ENCODE results near the gene KCNJ6. TPM values are rescaled to one million over a fixed set of nuclear protein-coding genes. Genes with fewer than 3 reads are reported as not detected.

Gene KCNJ6
- total and polyA plus RNA-seq, 2 experiments from 2014 or later: 0.07 to 0.46 TPM

- Histone ChIP-seq H3K9me3 (ENCODE audit: low read depth) (no peaks in the 10 kb centered on the region), H3K4me3 (no peak overlapping the region), H3K4me2 (no peak overlapping the region), H3K27ac (no peak overlapping the region), H4K20me1 (ENCODE audit: insufficient read depth, poor library complexity, severe bottlenecking) (no peaks in the 10 kb centered on the region), H3K36me3 (replicated peaks; ENCODE audit: insufficient read depth, low read depth) (no peaks in the 10 kb centered on the region), H2AFZ (no peak overlapping the region), H3K27me3 (peaks cover 17% of the 10 kb centered on the region), H3K4me1 (ENCODE audit: insufficient read depth) (no peaks in the 10 kb centered on the region), H3K9me2 (replicated peaks; ENCODE audit: insufficient read depth) (no peaks in the 10 kb centered on the region), H3K79me2 (no peaks in the 10 kb centered on the region)
- 81% methylated on average over 4 of the region's 4 CpGs for WGBS (ENCODE audit: low lambda C conversion rate, missing lambda C conversion rate)
- no peak for DNase-seq (ENCODE audit: low spot score)
- TF ChIP-seq, protein P1, sequence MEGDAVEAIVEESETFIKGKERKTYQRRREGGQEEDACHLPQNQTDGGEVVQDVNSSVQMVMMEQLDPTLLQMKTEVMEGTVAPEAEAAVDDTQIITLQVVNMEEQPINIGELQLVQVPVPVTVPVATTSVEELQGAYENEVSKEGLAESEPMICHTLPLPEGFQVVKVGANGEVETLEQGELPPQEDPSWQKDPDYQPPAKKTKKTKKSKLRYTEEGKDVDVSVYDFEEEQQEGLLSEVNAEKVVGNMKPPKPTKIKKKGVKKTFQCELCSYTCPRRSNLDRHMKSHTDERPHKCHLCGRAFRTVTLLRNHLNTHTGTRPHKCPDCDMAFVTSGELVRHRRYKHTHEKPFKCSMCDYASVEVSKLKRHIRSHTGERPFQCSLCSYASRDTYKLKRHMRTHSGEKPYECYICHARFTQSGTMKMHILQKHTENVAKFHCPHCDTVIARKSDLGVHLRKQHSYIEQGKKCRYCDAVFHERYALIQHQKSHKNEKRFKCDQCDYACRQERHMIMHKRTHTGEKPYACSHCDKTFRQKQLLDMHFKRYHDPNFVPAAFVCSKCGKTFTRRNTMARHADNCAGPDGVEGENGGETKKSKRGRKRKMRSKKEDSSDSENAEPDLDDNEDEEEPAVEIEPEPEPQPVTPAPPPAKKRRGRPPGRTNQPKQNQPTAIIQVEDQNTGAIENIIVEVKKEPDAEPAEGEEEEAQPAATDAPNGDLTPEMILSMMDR (IDR thresholded peaks at IDR 0.05; ENCODE audit: poor library complexity): no peak
- no peak for TF ChIP-seq EZH2phosphoT487 (IDR thresholded peaks at IDR 0.05; ENCODE audit: low read depth, severe bottlenecking, unreplicated experiment)
- TF ChIP-seq EZH2 (IDR thresholded peaks at IDR 0.05; ENCODE audit: borderline replicate concordance): no peak
These were observed 9.2 kb downstream of the KCNJ6 start for GRCh38 chr21:37907076-37907475.

DNA sequence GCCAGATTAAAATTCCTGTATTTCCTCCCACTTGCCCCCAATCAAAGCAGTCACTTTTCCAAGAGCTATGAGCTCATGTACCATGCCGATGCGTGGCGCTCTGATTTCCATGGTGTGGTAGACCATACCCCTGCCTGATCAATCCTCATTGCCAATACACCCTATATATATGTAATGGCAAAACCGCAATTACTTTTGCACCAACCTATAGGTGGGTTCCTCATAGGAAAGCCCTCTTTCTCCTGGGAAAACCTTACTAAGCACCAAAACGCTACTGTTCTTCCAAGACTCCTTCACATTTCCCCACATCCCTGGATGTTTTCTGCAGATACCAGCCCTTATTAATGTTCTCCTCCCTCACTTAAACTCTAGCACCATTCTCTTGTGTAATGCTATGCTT lies 11.0 kb downstream of the KCNJ6 start:
- no peaks in the 10 kb centered on the region for H3K36me3 ChIP-seq (replicated peaks; ENCODE audit: insufficient read depth, low read depth)
- H3K4me2 ChIP-seq: no peak overlapping the region
- no peak overlapping the region for H3K27ac ChIP-seq
- no peak overlapping the region for H2AFZ ChIP-seq
- no peak overlapping the region for H3K4me3 ChIP-seq
- TF ChIP-seq EZH2 (IDR thresholded peaks at IDR 0.05; ENCODE audit: borderline replicate concordance) (no peak), EZH2phosphoT487 (IDR thresholded peaks at IDR 0.05; ENCODE audit: low read depth, severe bottlenecking, unreplicated experiment) (no peak)
- TF ChIP-seq, protein P1 (IDR thresholded peaks at IDR 0.05; ENCODE audit: poor library complexity): no peak
- no peaks in the 10 kb centered on the region for H3K9me2 ChIP-seq (replicated peaks; ENCODE audit: insufficient read depth)
- 94% methylated on average over 5 of the region's 5 CpGs for WGBS (ENCODE audit: low lambda C conversion rate, missing lambda C conversion rate)
- no peaks in the 10 kb centered on the region for H3K79me2 ChIP-seq
- no peaks in the 10 kb centered on the region for H3K4me1 ChIP-seq (ENCODE audit: insufficient read depth)
- H3K27me3 ChIP-seq: peaks cover 12% of the 10 kb centered on the region
- DNase-seq (ENCODE audit: low spot score): no peak
- H3K9me3 ChIP-seq (ENCODE audit: low read depth): no peaks in the 10 kb centered on the region
- H4K20me1 ChIP-seq (ENCODE audit: insufficient read depth, poor library complexity, severe bottlenecking): no peaks in the 10 kb centered on the region

DNA sequence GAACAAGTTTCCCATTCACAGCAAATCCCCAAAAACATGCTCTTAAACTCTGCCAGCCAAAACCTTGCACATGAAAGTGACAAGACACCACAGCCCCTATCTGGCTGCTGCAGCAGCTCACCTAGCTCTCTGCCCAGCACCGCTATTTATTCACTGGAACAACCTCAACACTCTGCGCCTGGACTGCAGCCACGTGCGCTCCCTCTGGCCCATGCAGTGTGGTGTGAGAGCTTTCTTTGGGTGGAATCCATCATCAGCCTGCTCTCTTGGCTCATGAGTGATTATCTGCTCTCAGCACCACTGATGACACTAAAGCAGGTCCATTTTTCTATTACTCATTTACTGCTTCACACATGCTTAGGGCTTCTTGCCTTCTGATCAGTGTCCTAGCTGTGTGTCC lies 11.4 kb downstream of the KCNJ6 start:
- Histone ChIP-seq H4K20me1 (ENCODE audit: insufficient read depth, poor library complexity, severe bottlenecking) (no peaks in the 10 kb centered on the region), H3K79me2 (no peaks in the 10 kb centered on the region)

More for the DNA sequence above, 11.4 kb downstream of the KCNJ6 start:
- Histone ChIP-seq H2AFZ (no peak overlapping the region), H3K4me3 (no peak overlapping the region), H3K36me3 (replicated peaks; ENCODE audit: insufficient read depth, low read depth) (no peaks in the 10 kb centered on the region), H3K4me1 (ENCODE audit: insufficient read depth) (no peaks in the 10 kb centered on the region), H3K9me2 (replicated peaks; ENCODE audit: insufficient read depth) (no peaks in the 10 kb centered on the region), H3K9me3 (ENCODE audit: low read depth) (no peaks in the 10 kb centered on the region), H3K27me3 (peaks cover 16% of the 10 kb centered on the region), H3K4me2 (no peak overlapping the region), H3K27ac (no peak overlapping the region)
- DNase-seq (ENCODE audit: low spot score): no peak
- TF ChIP-seq, protein P1 (IDR thresholded peaks at IDR 0.05; ENCODE audit: poor library complexity): no peak
- TF ChIP-seq EZH2 (IDR thresholded peaks at IDR 0.05; ENCODE audit: borderline replicate concordance) (no peak), EZH2phosphoT487 (IDR thresholded peaks at IDR 0.05; ENCODE audit: low read depth, severe bottlenecking, unreplicated experiment) (no peak)
- WGBS (ENCODE audit: low lambda C conversion rate, missing lambda C conversion rate): 78% methylated on average over 4 of the region's 4 CpGs

Data from hepatocyte (in vitro differentiated cells).